Tracheal epithelial cell (primary cell): ENCODE measurements around the gene COX7A1. TPM values are rescaled to one million over a fixed set of nuclear protein-coding genes. Genes with fewer than 3 reads are reported as not detected.

Source experiments
- total RNA-seq: library from RNA; depleted of rRNA; stranded (reverse); fragments of >200 nt; gene quantifications from 2 replicates; pipeline ENCODE4 v1.2.1, GENCODE V29; 2014

COX7A1 gene
- total RNA-seq = 0.48 and 3.0 TPM in 2 replicates

DNA sequence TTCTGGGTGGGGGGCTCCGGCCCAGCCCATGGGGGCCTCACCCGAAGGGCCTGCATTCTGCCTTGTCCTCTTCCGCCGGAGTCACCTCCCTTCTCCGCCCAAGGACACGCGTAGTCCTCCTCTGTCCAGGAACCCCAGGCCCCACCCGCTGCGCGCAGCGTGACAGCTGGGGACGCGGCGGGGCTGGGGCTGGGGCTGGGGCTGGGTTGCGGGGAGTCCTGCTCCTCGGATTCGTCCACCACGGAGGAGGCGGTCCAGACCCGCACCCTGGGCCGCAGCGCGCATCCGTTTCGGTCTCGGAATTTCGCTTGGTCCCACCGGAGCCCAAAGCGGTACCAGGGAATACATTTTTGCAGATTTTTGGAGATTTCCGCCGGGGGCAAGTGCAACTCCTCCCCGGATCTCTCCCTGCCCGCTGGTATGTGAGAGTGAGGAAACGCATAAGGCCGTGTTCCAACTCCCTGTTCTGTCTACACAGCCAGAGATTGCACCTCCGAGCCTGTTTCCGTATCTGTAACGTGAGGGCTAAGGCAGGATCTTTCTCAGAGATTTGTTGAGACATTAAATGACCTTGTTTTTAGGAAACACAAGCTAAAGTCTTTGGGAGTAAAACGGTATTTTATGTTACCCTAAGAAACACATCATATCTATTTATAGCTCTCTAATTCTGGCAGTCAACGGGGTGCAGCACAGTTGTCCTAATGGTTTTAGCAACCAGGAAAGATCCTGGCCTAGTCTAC is at the start of gene COX7A1:
Gene COX7A1 (minus strand): TSS at position 96 of the 740 bp plus-strand sequence. CDS start 40 bp downstream, at position 56.

GRCh38 chr19:36139473-36140303 is 12.6 kb downstream of the COX7A1 start, which contains the start of gene CAPNS1:
CAPNS1 (plus strand) TSS chr19:36140066; CDS start chr19:36141012, 946 bp downstream.

GRCh38 chr19:36115453-36116343 is 36.5 kb downstream of the COX7A1 start, which contains the start of gene TBCB:
TBCB (plus strand) TSS chr19:36115468; CDS start chr19:36115561, 93 bp downstream.

GRCh38 chr19:36114721-36115452 is 37.4 kb downstream of the COX7A1 start, which contains the start of gene POLR2I:
POLR2I (minus strand) TSS chr19:36114875; CDS start chr19:36114856, 19 bp downstream.

DNA sequence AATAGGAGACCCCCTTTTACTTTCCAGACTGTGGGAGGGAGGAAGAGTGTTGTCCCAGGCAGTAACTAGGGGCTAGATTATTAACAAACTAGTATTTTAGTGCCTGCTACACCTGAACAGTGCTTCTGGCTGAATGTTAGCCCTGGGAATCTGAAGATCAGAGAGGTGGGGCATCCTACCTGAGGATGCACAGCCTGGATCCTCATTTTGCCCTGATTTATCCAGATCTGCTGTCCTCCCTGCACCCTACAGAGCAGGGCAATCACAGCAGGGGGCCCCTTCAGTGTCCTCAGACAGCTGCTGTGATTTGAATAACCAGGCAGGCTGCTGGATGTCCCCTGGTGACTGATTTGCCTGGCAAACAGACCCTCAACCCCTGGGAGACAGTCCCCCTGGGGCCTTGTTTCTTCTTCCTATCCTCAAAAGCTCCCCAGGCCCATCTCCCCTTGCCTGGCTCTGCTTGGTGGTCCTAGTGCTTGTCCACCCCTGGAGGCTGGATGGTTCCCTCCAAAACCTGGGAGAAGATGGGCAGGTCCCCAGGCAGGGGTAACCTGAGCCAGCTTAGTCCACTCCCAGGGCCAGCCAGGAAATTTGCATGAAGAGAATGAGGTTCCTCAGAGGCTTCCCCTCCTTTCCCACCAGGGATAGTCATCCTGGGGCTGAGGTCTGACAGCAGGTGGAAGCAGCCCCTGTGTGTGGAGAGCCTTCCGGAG is 41.6 kb downstream of the COX7A1 start, which contains the start of gene OVOL3:
Gene OVOL3 (plus strand): TSS at position 657 of the 713 bp plus-strand sequence. CDS start 60 bp downstream, outside the sequence.

Other genes starting within 250 kb of the COX7A1 start
- not detected in 2 replicates for gene HCST, start 249.9 kb downstream of the COX7A1 start, total RNA-seq
- gene TYROBP, start 244.2 kb downstream of the COX7A1 start, total RNA-seq = not detected in 2 replicates
- gene LRFN3, start 216.1 kb downstream of the COX7A1 start, total RNA-seq = 1.7 and 2.1 TPM in 2 replicates
- gene SDHAF1, start 157.3 kb downstream of the COX7A1 start, total RNA-seq = 14.2 and 26.9 TPM in 2 replicates
- 9.4 and 12.4 TPM in 2 replicates for gene SYNE4, start 143.6 kb downstream of the COX7A1 start, total RNA-seq
- 16.0 and 19.0 TPM in 2 replicates for gene ALKBH6, start 138.2 kb downstream of the COX7A1 start, total RNA-seq
- gene CLIP3, start 119.6 kb downstream of the COX7A1 start, total RNA-seq = 0.24 TPM in 1 of 2 replicates, not detected in the other
- 0.72 and 3.6 TPM in 2 replicates for gene THAP8, start 98.2 kb downstream of the COX7A1 start, total RNA-seq
- gene WDR62, start 97.5 kb downstream of the COX7A1 start, total RNA-seq = 0.21 and 0.72 TPM in 2 replicates
- not detected in 2 replicates for gene OVOL3, start 41.3 kb downstream of the COX7A1 start, total RNA-seq
- gene POLR2I, start 37.6 kb downstream of the COX7A1 start, total RNA-seq = 62.7 and 85.5 TPM in 2 replicates
- 139 and 206 TPM in 2 replicates for gene TBCB, start 37.0 kb downstream of the COX7A1 start, total RNA-seq
- 121 and 205 TPM in 2 replicates for gene CAPNS1, start 12.4 kb downstream of the COX7A1 start, total RNA-seq
- 4.6 and 6.2 TPM in 2 replicates for gene ZNF565, start 62.2 kb upstream of the COX7A1 start, total RNA-seq
- gene ZNF146, start 62.7 kb upstream of the COX7A1 start, total RNA-seq = 104 and 137 TPM in 2 replicates
- 1.4 and 2.6 TPM in 2 replicates for gene ZFP14, start 226.8 kb upstream of the COX7A1 start, total RNA-seq